Epithelial cell of esophagus (primary cell): ENCODE data around the gene PDLIM5.
A peak's percentile ranks its signal among the peaks of the same experiment; 100 is the strongest.

Source experiments
- DNase-seq: peaks from one replicate; pipeline ENCODE4 v3.0.0; 2010; ENCODE audit warnings: low read depth
- H3K4me3 ChIP-seq: 2 replicates; pipeline ENCODE4 v1.5.1; 2011; ENCODE audit warnings: mild to moderate bottlenecking, low read length, control low read depth
- TF ChIP-seq, protein P1 (sequence below): IDR thresholded peaks from 2 replicates; pipeline ENCODE4 v1.5.1; 2011; ENCODE audit warnings: low read depth, mild to moderate bottlenecking, low read length, control low read depth, inconsistent platforms; ENCODE audit not compliant: insufficient read depth; ENCODE audit errors: missing control alignments

PDLIM5 gene

DNA sequence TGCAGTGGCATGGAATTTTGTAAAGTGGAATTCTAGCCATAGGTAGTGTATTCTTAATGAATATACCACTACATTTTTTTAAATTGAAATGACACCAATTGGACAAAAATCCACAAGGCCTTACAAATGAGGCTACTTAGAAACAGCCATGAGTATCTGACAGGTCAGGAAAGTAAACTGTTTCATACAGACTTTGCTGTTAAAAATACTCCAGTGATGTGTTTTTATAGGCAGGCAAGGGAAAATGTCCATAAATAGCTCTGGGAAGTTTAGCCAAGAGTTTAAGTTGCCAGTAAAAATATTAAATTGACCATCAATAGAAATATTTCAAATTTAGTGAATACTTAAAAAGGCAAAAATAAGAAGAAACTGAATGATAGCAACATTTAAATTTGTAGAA is 41.8 kb upstream of the PDLIM5 start:
- TF ChIP-seq, protein P1, sequence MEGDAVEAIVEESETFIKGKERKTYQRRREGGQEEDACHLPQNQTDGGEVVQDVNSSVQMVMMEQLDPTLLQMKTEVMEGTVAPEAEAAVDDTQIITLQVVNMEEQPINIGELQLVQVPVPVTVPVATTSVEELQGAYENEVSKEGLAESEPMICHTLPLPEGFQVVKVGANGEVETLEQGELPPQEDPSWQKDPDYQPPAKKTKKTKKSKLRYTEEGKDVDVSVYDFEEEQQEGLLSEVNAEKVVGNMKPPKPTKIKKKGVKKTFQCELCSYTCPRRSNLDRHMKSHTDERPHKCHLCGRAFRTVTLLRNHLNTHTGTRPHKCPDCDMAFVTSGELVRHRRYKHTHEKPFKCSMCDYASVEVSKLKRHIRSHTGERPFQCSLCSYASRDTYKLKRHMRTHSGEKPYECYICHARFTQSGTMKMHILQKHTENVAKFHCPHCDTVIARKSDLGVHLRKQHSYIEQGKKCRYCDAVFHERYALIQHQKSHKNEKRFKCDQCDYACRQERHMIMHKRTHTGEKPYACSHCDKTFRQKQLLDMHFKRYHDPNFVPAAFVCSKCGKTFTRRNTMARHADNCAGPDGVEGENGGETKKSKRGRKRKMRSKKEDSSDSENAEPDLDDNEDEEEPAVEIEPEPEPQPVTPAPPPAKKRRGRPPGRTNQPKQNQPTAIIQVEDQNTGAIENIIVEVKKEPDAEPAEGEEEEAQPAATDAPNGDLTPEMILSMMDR: no peak
- no peak overlapping the region for H3K4me3 ChIP-seq
- no peak for DNase-seq

DNA sequence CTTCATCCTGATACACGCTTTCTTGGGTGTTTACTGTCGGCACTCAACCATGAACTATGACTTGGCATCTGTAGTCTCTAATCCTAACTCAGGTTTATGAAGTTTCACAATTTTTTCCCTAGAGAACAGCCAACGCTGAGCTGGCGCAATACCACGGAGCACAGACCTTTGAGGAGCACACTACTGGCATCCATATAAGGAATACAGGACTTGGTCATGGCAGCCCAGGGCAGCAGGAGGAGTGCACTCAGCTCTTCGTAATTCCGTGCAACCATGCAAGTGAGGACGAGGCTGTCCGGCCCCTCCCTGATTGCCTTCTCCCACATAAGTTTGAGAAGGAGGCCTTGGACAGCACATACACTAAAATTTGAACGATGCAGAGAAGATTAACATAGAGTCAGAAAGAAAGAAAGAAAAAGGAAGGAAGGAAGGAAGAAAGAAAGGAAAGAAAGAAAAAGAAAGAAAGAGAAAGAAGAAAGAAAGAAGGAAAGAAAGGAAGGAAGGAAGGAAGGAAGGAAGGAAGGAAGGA is 41.0 kb upstream of the PDLIM5 start:
- TF ChIP-seq, protein P1: no peak
- no peak overlapping the region for H3K4me3 ChIP-seq
- DNase-seq: peak; percentile 96

DNA sequence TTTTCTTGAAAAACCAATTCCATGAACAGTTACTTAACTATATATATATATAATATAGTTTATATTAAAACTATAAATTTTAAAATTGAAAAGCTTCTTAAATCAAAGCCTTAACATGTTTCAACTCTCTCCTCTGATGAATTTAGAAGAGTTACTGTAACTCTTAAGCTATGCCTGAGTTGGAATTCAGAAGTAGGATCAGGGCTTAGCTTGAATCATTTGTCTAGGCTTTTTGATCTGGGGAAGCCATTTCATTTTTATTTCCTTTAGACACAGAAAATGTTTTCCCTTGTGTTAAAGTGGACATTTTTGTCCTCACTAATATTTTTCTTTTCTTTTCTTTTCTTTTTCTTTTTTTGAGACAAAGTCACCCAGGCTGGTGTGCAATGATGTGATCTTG is 40.4 kb upstream of the PDLIM5 start:
- no peak overlapping the region for H3K4me3 ChIP-seq
- TF ChIP-seq, protein P1: no peak

DNA sequence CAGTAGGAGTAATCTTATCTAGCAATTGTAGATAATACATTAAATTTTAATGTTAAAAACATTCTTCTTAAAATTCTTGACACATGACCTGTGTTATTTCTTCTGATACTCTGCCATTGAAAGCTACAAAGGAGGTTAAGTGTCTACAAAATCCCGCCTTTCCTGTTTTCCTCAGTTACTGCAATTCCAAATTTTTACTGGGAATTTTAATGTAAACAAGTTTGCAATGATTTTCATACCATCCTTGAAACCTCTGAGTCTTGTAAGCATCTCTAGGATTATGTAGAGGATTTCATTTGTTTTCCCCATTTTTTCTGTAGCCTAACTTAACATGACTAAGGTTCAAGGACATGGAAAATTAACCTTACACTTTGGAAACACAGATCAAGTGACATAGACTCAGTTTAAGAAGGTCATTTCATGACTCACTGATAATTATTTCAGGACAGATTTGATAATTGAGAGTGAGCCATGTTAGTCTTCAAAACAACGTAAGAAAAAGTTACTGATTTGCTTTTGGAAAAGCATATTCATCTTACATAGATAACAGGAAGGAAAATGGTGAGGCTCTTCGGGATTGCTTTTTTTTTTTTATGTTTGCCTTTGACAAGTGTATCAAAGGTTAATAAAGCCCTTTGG is 39.6 kb upstream of the PDLIM5 start:
- TF ChIP-seq, protein P1: no peak
- DNase-seq: no peak
- H3K4me3 ChIP-seq: no peak overlapping the region

More for the DNA sequence above, 40.4 kb upstream of the PDLIM5 start:
- no peak for DNase-seq

DNA sequence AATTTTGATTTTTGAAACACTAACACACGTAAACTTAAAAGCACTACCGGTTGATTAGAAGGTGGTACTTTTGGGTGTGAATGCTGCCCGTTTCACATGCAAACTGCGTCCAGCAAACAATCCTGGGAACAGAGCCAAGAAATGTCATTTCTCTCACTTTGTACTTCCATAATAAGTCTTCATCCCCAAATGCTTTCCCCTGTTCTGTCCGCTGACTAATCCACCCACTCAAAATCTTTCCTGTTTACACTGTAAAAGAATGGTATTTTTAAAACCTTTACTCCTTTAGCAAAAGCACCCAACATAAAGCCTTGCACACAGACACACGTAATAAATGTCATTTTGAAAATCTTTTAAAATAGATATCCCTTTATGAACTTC is 39.1 kb upstream of the PDLIM5 start:
- no peak overlapping the region for H3K4me3 ChIP-seq
- peak; percentile 83 for DNase-seq
- TF ChIP-seq, protein P1: no peak

DNA sequence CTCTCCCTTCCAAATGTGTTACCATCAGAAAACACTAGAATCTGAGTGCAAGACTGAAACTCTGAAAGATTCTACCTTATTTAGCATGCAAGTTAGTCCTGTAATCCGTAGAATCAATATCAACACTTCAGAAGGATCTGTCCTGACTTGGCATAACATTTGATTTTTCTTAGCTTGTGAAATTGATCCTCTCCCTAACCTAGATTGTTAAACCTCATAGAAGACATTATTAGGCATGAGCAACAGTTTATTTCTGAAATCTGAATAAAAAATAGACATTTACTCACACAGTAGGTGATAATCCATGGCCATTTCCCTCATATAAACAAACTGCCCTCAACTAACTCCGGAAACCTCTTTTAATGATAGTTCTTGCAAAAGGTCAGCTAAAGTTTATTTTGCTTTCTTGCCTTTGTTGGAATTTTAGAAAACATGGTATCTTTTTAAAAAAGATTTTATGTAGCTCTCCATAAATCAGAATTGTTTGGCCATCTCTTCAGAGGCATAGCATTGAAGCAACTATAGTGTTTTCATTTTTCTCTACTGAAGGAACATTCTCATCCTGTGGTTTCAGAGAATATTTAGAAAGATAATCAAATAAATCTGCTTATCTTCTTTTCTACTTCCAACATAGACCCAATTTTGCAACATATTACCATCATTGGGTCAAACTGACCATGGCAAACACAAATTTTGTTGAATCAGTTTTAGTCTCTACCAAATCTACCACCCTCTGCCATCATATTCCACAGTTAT is 38.5 kb upstream of the PDLIM5 start:
- TF ChIP-seq, protein P1: no peak
- no peak overlapping the region for H3K4me3 ChIP-seq
- DNase-seq: no peak

DNA sequence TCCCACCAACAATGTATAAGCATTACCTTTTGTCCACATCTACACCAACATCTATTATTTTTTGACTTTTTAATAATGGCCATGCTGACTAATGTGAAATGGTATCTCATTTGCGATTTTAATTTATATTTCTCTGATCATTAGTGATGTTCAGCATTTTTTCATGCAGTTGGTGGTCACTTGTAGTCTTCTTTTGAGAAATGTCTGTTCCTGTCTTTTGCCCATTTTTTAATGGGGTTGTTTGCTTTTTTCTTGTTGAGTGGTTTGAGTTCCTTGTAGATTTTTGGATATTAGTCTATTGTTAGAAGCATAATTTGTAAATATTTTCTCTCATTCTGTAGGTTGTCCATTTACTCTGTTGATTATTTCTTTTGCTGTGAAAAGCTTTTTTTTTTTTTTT is 36.8 kb upstream of the PDLIM5 start:
- no peak for DNase-seq
- no peak overlapping the region for H3K4me3 ChIP-seq
- TF ChIP-seq, protein P1: no peak
